Measurements from ENCODE around the gene ANKRD40.

Gene ANKRD40

GRCh38 chr17:50680126-50680525 is 27.6 kb downstream of the ANKRD40 start:
- Histone ChIP-seq H3K9me3 (ENCODE audit: insufficient read depth, low read length) (no peaks in the 10 kb centered on the region), H3K4me3 (ENCODE audit: insufficient read length, low read depth) (no peak overlapping the region), H3K4me1 (ENCODE audit: insufficient read depth, insufficient read length) (peaks cover 6% of the 10 kb centered on the region), H3K9ac (ENCODE audit: insufficient read length, low read depth) (no peak overlapping the region), H3K27me3 (ENCODE audit: insufficient read depth, insufficient read length) (no peaks in the 10 kb centered on the region), H3K36me3 (ENCODE audit: insufficient read depth, insufficient read length, low read length) (no peaks in the 10 kb centered on the region)
- DNase-seq (ENCODE audit: low read depth, low spot score): no peak
- TF ChIP-seq ZNF274 (IDR thresholded peaks at IDR 0.05; ENCODE audit: low read depth, low read length) (no peak), SUZ12 (IDR thresholded peaks at IDR 0.05; ENCODE audit: extremely low read depth, insufficient read depth, insufficient read length) (no peak), YY1 (IDR thresholded peaks at IDR 0.05; ENCODE audit: insufficient read depth, insufficient read length) (no peak)

- Histone ChIP-seq H3K4me3 (ENCODE audit: insufficient read length, low read depth) (no peak overlapping the region), H3K36me3 (ENCODE audit: insufficient read depth, insufficient read length, low read length) (no peaks in the 10 kb centered on the region), H3K27me3 (ENCODE audit: insufficient read depth, insufficient read length) (no peaks in the 10 kb centered on the region), H3K9ac (ENCODE audit: insufficient read length, low read depth) (no peak overlapping the region), H3K4me1 (ENCODE audit: insufficient read depth, insufficient read length) (peaks cover 2% of the 10 kb centered on the region), H3K9me3 (ENCODE audit: insufficient read depth, low read length) (no peaks in the 10 kb centered on the region)
- no peak for DNase-seq (ENCODE audit: low read depth, low spot score)
- TF ChIP-seq SUZ12 (IDR thresholded peaks at IDR 0.05; ENCODE audit: extremely low read depth, insufficient read depth, insufficient read length): no peak
- no peak for TF ChIP-seq ZNF274 (IDR thresholded peaks at IDR 0.05; ENCODE audit: low read depth, low read length)
- TF ChIP-seq YY1 (IDR thresholded peaks at IDR 0.05; ENCODE audit: insufficient read depth, insufficient read length): no peak
These were observed 28.6 kb downstream of the ANKRD40 start for GRCh38 chr17:50679008-50679544.

- H3K4me1 ChIP-seq (ENCODE audit: insufficient read depth, insufficient read length): no peaks in the 10 kb centered on the region
- H3K9me3 ChIP-seq (ENCODE audit: insufficient read depth, low read length): no peaks in the 10 kb centered on the region
- H3K27me3 ChIP-seq (ENCODE audit: insufficient read depth, insufficient read length): no peaks in the 10 kb centered on the region
- no peak for DNase-seq (ENCODE audit: low read depth, low spot score)
- no peak for TF ChIP-seq ZNF274 (IDR thresholded peaks at IDR 0.05; ENCODE audit: low read depth, low read length)
- TF ChIP-seq YY1 (IDR thresholded peaks at IDR 0.05; ENCODE audit: insufficient read depth, insufficient read length): no peak
- no peak for TF ChIP-seq SUZ12 (IDR thresholded peaks at IDR 0.05; ENCODE audit: extremely low read depth, insufficient read depth, insufficient read length)
- H3K9ac ChIP-seq (ENCODE audit: insufficient read length, low read depth): no peak overlapping the region
- no peak overlapping the region for H3K4me3 ChIP-seq (ENCODE audit: insufficient read length, low read depth)
- H3K36me3 ChIP-seq (ENCODE audit: insufficient read depth, insufficient read length, low read length): no peaks in the 10 kb centered on the region
These were observed 29.8 kb downstream of the ANKRD40 start for GRCh38 chr17:50677851-50678375.

- H3K9me3 ChIP-seq (ENCODE audit: insufficient read depth, low read length): no peaks in the 10 kb centered on the region
- H3K27me3 ChIP-seq (ENCODE audit: insufficient read depth, insufficient read length): no peaks in the 10 kb centered on the region
- no peak for TF ChIP-seq YY1 (IDR thresholded peaks at IDR 0.05; ENCODE audit: insufficient read depth, insufficient read length)
- TF ChIP-seq SUZ12 (IDR thresholded peaks at IDR 0.05; ENCODE audit: extremely low read depth, insufficient read depth, insufficient read length): no peak
- TF ChIP-seq ZNF274 (IDR thresholded peaks at IDR 0.05; ENCODE audit: low read depth, low read length): no peak
- no peak for DNase-seq (ENCODE audit: low read depth, low spot score)
- H3K9ac ChIP-seq (ENCODE audit: insufficient read length, low read depth): no peak overlapping the region
- no peak overlapping the region for H3K4me3 ChIP-seq (ENCODE audit: insufficient read length, low read depth)
- H3K4me1 ChIP-seq (ENCODE audit: insufficient read depth, insufficient read length): no peaks in the 10 kb centered on the region
- no peaks in the 10 kb centered on the region for H3K36me3 ChIP-seq (ENCODE audit: insufficient read depth, insufficient read length, low read length)
These were observed 31.4 kb downstream of the ANKRD40 start for GRCh38 chr17:50676065-50676975.

GRCh38 chr17:50675627-50676026 is 32.1 kb downstream of the ANKRD40 start:
- Histone ChIP-seq H3K4me3 (ENCODE audit: insufficient read length, low read depth) (no peak overlapping the region), H3K4me1 (ENCODE audit: insufficient read depth, insufficient read length) (no peaks in the 10 kb centered on the region), H3K36me3 (ENCODE audit: insufficient read depth, insufficient read length, low read length) (no peaks in the 10 kb centered on the region), H3K27me3 (ENCODE audit: insufficient read depth, insufficient read length) (no peaks in the 10 kb centered on the region), H3K9me3 (ENCODE audit: insufficient read depth, low read length) (no peaks in the 10 kb centered on the region), H3K9ac (ENCODE audit: insufficient read length, low read depth) (no peak overlapping the region)
- no peak for DNase-seq (ENCODE audit: low read depth, low spot score)
- TF ChIP-seq ZNF274 (IDR thresholded peaks at IDR 0.05; ENCODE audit: low read depth, low read length) (no peak), SUZ12 (IDR thresholded peaks at IDR 0.05; ENCODE audit: extremely low read depth, insufficient read depth, insufficient read length) (no peak), YY1 (IDR thresholded peaks at IDR 0.05; ENCODE audit: insufficient read depth, insufficient read length) (no peak)

GRCh38 chr17:50675190-50675589 is 32.5 kb downstream of the ANKRD40 start:
- TF ChIP-seq SUZ12 (IDR thresholded peaks at IDR 0.05; ENCODE audit: extremely low read depth, insufficient read depth, insufficient read length) (no peak), ZNF274 (IDR thresholded peaks at IDR 0.05; ENCODE audit: low read depth, low read length) (no peak), YY1 (IDR thresholded peaks at IDR 0.05; ENCODE audit: insufficient read depth, insufficient read length) (no peak)
- Histone ChIP-seq H3K9me3 (ENCODE audit: insufficient read depth, low read length) (no peaks in the 10 kb centered on the region), H3K4me3 (ENCODE audit: insufficient read length, low read depth) (no peak overlapping the region), H3K36me3 (ENCODE audit: insufficient read depth, insufficient read length, low read length) (no peaks in the 10 kb centered on the region), H3K27me3 (ENCODE audit: insufficient read depth, insufficient read length) (no peaks in the 10 kb centered on the region), H3K9ac (ENCODE audit: insufficient read length, low read depth) (no peak overlapping the region), H3K4me1 (ENCODE audit: insufficient read depth, insufficient read length) (no peaks in the 10 kb centered on the region)
- no peak for DNase-seq (ENCODE audit: low read depth, low spot score)
